Body of pancreas (tissue), 4 donors: ENCODE data around the gene ARHGEF39. TPM values are rescaled to one million over a fixed set of nuclear protein-coding genes. Genes with fewer than 3 reads are reported as not detected.

ENCODE experiments used
- ATAC-seq: fragments of 150-250 bp; one replicate; pipeline ENCODE4 v1.9.1; 2016
- DNase-seq, 4 donors: peaks; one replicate each; pipeline ENCODE4 v3.0.0-alpha.2; 2019
- H3K27ac ChIP-seq, 4 donors: fragments of 200-600 bp; sonication (generic); 1 replicate in 3 of 4; 2 replicates in 1 of 4; pipeline versions ENCODE4 v1.5.1 to v1.6.1; 2016 to 2019; ENCODE audit warnings: mild to moderate bottlenecking in 1 of 4, mixed read lengths in 1 of 4, moderate library complexity in 1 of 4
- H3K27me3 ChIP-seq, 2 donors: fragments of 200-600 bp; sonication (generic); one replicate each; pipeline ENCODE4 v1.6.0; 2016; ENCODE audit warnings: mild to moderate bottlenecking in 1 of 2
- H3K36me3 ChIP-seq, 2 donors: fragments of 200-600 bp; sonication (generic); replicated peaks in 1 of 2; 2 replicates each; pipeline ENCODE4 v1.5.1; 2016; ENCODE audit warnings: low read depth in 2 of 2; ENCODE audit not compliant: insufficient read depth in 1 of 2
- H3K4me1 ChIP-seq: fragments of 200-600 bp; sonication (generic); one replicate; pipeline ENCODE4 v1.6.0; 2016
- H3K4me3 ChIP-seq, 2 donors: fragments of 200-600 bp; sonication (generic); 1 replicate in 1 of 2; 2 replicates in 1 of 2; pipeline ENCODE4 v1.5.1; 2016 to 2019
- H3K9me3 ChIP-seq, 3 donors: fragments of 200-600 bp; sonication (generic); 1 replicate in 2 of 3; 2 replicates in 1 of 3; pipeline ENCODE4 v1.5.1; 2016
- CTCF ChIP-seq, 7 experiments: fragments of 450-650 bp in 4 of 7; fragments of 200-600 bp in 3 of 7; sonication (generic) in 3 of 7; IDR thresholded peaks; one replicate each; pipeline ENCODE4 v1.5.1; 2016 to 2019; ENCODE audit warnings: antibody characterized with exemption in 7 of 7
- POLR2A ChIP-seq, 3 donors: fragments of 450-650 bp; IDR thresholded peaks; one replicate each; pipeline ENCODE4 v1.6.1; 2016; ENCODE audit warnings: antibody characterized with exemption in 3 of 3, mild to moderate bottlenecking in 2 of 3
- WGBS, 2 donors: methylation state at CpG; one replicate each; pipeline ENCODE4 v1.1.5; 2017; 5-methylcytosine and 5-hydroxymethylcytosine counted together
- intact Hi-C: fragments of 100-400 bp; cut with DNase I; formaldehyde crosslinking; loops from one replicate; pipeline ENCODE4 v1.15.1; 2023
- total RNA-seq, 2 donors: library from RNA; depleted of rRNA; stranded (reverse); fragments of >200 nt; gene quantifications; one replicate each; pipeline ENCODE4 v1.1.0, GENCODE V29; 2016

Gene ARHGEF39
- total RNA-seq, 2 donors from 2014 or later: 0.26 TPM; not detected in 1

GRCh38 chr9:35629597-35629996 is 35.4 kb downstream of the ARHGEF39 start:
- intact Hi-C loops: no loop called here
- no peak overlapping the region for H3K4me3 ChIP-seq
- H3K9me3 ChIP-seq: no peaks in the 10 kb centered on the region
- ATAC-seq: no peak
- H3K4me1 ChIP-seq: no peaks in the 10 kb centered on the region
- no peaks in the 10 kb centered on the region for H3K36me3 ChIP-seq
- DNase-seq: no peak
- H3K27ac ChIP-seq: no peak overlapping the region
- 76 to 86% methylated on average over 5 of the region's 5 CpGs for WGBS, 2 donors
- no peaks in the 10 kb centered on the region for H3K27me3 ChIP-seq
- TF ChIP-seq POLR2A (IDR thresholded peaks at IDR 0.05) (no peak), CTCF (IDR thresholded peaks at IDR 0.05) (no peak)

GRCh38 chr9:35628389-35628991 is 36.5 kb downstream of the ARHGEF39 start:
- TF ChIP-seq POLR2A (IDR thresholded peaks at IDR 0.05) (no peak), CTCF (IDR thresholded peaks at IDR 0.05) (no peak)
- DNase-seq (no peak), ATAC-seq (no peak)
- Histone ChIP-seq H3K4me1 (no peaks in the 10 kb centered on the region), H3K27ac (no peak overlapping the region), H3K9me3 (no peaks in the 10 kb centered on the region), H3K4me3 (no peak overlapping the region), H3K27me3 (no peaks in the 10 kb centered on the region), H3K36me3 (no peaks in the 10 kb centered on the region)
- intact Hi-C loops: no loop called here
- WGBS, 2 donors: 90 to 91% methylated on average over 5 to 6 of the region's 6 CpGs

- ATAC-seq (no peak), DNase-seq (no peak)
- Histone ChIP-seq H3K4me3 (no peak overlapping the region), H3K27ac (no peak overlapping the region), H3K27me3 (no peaks in the 10 kb centered on the region), H3K36me3 (no peaks in the 10 kb centered on the region), H3K9me3 (no peaks in the 10 kb centered on the region), H3K4me1 (no peaks in the 10 kb centered on the region)
- TF ChIP-seq POLR2A (IDR thresholded peaks at IDR 0.05): no peak
- no peak for TF ChIP-seq CTCF (IDR thresholded peaks at IDR 0.05)
- 81 to 93% methylated on average over 2 of the region's 2 CpGs for WGBS, 2 donors
- intact Hi-C loops: no loop called here
Measured at GRCh38 chr9:35627575-35627974, 37.4 kb downstream of the ARHGEF39 start.

- intact Hi-C loops: no loop called here
- WGBS, 2 donors: 59 to 80% methylated on average over 1 to 2 of the region's 2 CpGs
Measured at GRCh38 chr9:35619800-35620158, 45.2 kb downstream of the ARHGEF39 start.

More at GRCh38 chr9:35619800-35620158, 45.2 kb downstream of the ARHGEF39 start:
- Histone ChIP-seq H3K36me3 (no peaks in the 10 kb centered on the region), H3K9me3 (no peaks in the 10 kb centered on the region), H3K4me1 (peaks cover 14% of the 10 kb centered on the region), H3K27me3 (no peaks in the 10 kb centered on the region), H3K27ac (no peak overlapping the region), H3K4me3 (no peak overlapping the region)
- DNase-seq: no peak
- ATAC-seq: no peak
- TF ChIP-seq POLR2A (IDR thresholded peaks at IDR 0.05) (no peak), CTCF (IDR thresholded peaks at IDR 0.05) (no peak)
